RWPE2 (cell line): ENCODE measurements around the gene EMILIN1.

Source experiments
- ATAC-seq: fragments of 200-7000 bp; cut with Tn5 transposase; 3 replicates; pipeline ENCODE4 v1.9.1; 2021; ENCODE audit warnings: low read depth
- DNase-seq: peaks from one replicate; pipeline ENCODE4 v3.0.0-alpha.2; 2020; ENCODE audit warnings: low spot score
- H3K27ac ChIP-seq: fragments of 450-650 bp; 2 replicates; pipeline ENCODE4 v1.5.1; 2017; ENCODE audit warnings: mild to moderate bottlenecking; ENCODE audit not compliant: poor library complexity, severe bottlenecking
- H3K27me3 ChIP-seq: fragments of 250-450 bp; sonication (Bioruptor Pico); 2 replicates; pipeline ENCODE4 v1.5.1; 2021; ENCODE audit warnings: mild to moderate bottlenecking, moderate library complexity; ENCODE audit not compliant: insufficient read depth, poor library complexity, severe bottlenecking
- H3K36me3 ChIP-seq: fragments of 250-450 bp; sonication (Bioruptor Pico); 2 replicates; pipeline ENCODE4 v1.5.1; 2020; ENCODE audit warnings: low read depth, mild to moderate bottlenecking, moderate library complexity
- H3K4me1 ChIP-seq: fragments of 250-450 bp; sonication (Bioruptor Pico); 2 replicates; pipeline ENCODE4 v1.5.1; 2021; ENCODE audit warnings: mild to moderate bottlenecking, moderate library complexity; ENCODE audit not compliant: insufficient read depth, poor library complexity, severe bottlenecking
- H3K4me3 ChIP-seq: fragments of 250-450 bp; sonication (Bioruptor Pico); 2 replicates; pipeline ENCODE4 v1.5.1; 2021; ENCODE audit warnings: mild to moderate bottlenecking, moderate library complexity; ENCODE audit not compliant: severe bottlenecking
- H3K9me3 ChIP-seq: fragments of 250-450 bp; sonication (Bioruptor Pico); 2 replicates; pipeline ENCODE4 v1.5.1; 2021; ENCODE audit warnings: mild to moderate bottlenecking, moderate library complexity; ENCODE audit not compliant: severe bottlenecking
- TF ChIP-seq, protein P1 (sequence below): fragments of 450-650 bp; IDR thresholded peaks from one replicate; pipeline ENCODE4 v1.5.1; 2017; ENCODE audit warnings: mild to moderate bottlenecking, moderate library complexity; ENCODE audit not compliant: poor library complexity, severe bottlenecking

EMILIN1 gene

DNA sequence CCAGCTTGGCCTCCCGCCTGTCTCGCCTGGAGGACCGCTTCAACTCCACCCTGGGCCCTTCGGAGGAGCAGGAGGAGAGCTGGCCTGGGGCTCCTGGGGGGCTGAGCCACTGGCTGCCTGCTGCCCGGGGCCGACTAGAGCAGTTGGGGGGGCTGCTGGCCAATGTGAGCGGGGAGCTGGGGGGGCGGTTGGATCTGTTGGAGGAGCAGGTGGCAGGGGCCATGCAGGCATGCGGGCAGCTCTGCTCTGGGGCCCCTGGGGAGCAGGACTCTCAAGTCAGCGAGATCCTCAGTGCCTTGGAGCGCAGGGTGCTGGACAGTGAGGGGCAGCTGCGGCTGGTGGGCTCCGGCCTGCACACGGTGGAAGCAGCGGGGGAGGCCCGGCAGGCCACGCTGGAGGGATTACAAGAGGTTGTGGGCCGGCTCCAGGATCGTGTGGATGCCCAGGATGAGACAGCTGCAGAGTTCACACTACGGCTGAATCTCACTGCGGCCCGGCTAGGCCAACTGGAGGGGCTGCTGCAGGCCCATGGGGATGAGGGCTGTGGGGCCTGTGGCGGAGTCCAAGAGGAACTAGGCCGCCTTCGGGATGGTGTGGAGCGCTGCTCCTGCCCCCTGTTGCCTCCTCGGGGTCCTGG, 4.5 kb downstream of the EMILIN1 start:
- Histone ChIP-seq H3K4me1 (peaks cover 4% of the 10 kb centered on the region), H3K27me3 (no peaks in the 10 kb centered on the region), H3K36me3 (no peaks in the 10 kb centered on the region), H3K27ac (no peak overlapping the region), H3K4me3 (no peak overlapping the region), H3K9me3 (no peaks in the 10 kb centered on the region)
- DNase-seq (no peak), ATAC-seq (no peak)
- TF ChIP-seq, protein P1, sequence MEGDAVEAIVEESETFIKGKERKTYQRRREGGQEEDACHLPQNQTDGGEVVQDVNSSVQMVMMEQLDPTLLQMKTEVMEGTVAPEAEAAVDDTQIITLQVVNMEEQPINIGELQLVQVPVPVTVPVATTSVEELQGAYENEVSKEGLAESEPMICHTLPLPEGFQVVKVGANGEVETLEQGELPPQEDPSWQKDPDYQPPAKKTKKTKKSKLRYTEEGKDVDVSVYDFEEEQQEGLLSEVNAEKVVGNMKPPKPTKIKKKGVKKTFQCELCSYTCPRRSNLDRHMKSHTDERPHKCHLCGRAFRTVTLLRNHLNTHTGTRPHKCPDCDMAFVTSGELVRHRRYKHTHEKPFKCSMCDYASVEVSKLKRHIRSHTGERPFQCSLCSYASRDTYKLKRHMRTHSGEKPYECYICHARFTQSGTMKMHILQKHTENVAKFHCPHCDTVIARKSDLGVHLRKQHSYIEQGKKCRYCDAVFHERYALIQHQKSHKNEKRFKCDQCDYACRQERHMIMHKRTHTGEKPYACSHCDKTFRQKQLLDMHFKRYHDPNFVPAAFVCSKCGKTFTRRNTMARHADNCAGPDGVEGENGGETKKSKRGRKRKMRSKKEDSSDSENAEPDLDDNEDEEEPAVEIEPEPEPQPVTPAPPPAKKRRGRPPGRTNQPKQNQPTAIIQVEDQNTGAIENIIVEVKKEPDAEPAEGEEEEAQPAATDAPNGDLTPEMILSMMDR: no peak

DNA sequence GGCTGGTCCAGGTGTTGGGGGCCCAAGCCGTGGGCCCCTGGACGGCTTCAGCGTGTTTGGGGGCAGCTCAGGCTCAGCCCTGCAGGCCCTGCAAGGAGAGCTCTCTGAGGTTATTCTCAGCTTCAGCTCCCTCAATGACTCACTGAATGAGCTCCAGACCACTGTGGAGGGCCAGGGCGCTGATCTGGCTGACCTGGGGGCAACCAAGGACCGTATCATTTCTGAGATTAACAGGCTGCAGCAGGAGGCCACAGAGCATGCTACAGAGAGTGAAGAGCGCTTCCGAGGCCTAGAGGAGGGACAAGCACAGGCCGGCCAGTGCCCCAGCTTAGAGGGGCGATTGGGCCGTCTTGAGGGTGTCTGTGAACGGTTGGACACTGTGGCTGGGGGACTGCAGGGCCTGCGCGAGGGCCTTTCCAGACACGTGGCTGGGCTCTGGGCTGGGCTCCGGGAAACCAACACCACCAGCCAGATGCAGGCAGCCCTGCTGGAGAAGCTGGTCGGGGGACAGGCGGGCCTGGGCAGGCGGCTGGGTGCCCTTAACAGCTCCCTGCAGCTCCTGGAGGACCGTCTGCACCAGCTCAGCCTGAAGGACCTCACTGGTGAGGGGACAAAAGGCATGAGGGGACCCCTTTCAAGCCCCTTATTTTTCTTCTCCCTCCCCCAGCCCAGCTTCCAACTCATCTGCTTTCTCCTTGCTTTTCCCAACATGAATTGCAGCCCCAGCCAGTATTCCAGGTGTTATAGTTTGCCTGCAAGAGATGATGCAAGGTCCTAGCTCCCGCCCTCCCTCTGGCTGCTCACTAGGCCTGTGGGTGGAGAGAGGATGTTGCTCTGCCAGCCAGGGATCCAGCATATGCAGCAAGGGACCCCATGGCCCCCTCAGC, 5.2 kb downstream of the EMILIN1 start:
- Histone ChIP-seq H3K9me3 (no peaks in the 10 kb centered on the region), H3K4me3 (no peak overlapping the region), H3K36me3 (no peaks in the 10 kb centered on the region), H3K27ac (no peak overlapping the region), H3K27me3 (no peaks in the 10 kb centered on the region), H3K4me1 (peaks cover 4% of the 10 kb centered on the region)
- ATAC-seq (no peak), DNase-seq (no peak)
- TF ChIP-seq, protein P1: no peak

DNA sequence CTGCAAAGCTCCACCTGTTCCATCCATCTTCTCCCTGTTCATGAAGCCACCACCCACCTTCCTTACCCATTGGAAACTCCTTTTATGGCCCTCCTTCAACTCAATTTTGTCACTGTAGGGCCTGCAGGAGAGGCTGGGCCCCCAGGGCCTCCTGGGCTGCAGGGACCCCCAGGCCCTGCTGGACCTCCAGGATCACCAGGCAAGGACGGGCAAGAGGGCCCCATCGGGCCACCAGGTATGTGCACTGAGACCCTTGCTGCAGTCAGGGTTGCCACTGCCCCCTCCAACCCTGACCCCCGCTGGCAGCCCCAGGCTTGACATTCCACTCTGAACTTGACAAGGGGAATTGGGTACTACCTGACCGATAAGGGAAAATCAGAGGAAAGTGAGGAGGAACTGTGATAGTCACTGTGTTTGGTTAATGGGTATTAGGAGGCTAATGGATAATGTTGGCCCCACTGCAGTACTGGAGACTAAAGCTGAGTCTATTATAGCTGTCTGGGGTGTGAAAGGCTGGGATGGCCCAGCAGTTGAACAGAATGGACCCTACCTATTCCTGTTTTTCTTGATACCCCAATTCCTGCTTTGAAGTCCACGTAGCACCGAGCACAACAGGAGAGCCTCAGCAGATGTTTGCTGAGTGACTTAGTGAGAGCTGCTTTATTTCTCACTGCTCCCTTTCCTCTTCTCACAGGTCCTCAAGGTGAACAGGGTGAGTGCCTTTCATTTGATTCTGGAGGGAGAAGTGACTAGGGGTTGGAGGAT, 6.1 kb downstream of the EMILIN1 start:
- H3K9me3 ChIP-seq: no peaks in the 10 kb centered on the region
- DNase-seq (no peak), ATAC-seq (no peak)
- no peaks in the 10 kb centered on the region for H3K27me3 ChIP-seq
- peaks cover 4% of the 10 kb centered on the region for H3K4me1 ChIP-seq
- TF ChIP-seq, protein P1: no peak
- H3K36me3 ChIP-seq: no peaks in the 10 kb centered on the region
- H3K27ac ChIP-seq: no peak overlapping the region
- H3K4me3 ChIP-seq: no peak overlapping the region

DNA sequence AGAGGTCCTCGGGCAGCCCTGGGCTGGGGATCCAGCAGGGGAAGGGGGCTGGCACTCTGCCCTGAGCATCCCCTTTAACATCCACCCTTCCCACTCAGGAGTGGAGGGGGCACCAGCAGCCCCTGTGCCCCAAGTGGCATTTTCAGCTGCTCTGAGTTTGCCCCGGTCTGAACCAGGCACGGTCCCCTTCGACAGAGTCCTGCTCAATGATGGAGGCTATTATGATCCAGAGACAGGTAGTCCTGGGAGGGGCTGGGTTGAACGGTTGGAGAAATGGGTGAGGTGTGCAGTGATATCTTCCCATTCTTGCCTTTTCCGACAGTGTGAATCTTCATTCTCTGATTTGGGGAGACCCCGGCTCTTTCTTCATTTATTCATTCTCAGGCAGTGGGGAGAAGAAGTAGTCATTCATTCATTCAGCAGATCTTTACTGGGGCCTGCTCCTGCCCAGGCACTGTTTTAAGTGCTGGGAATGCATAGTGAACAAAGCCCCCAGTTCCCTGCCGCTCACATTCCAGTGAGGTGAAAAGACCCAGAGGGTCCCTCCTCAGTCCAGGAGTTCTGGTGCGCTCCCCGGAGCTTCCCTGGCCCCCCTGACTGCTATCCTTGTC, 6.8 kb downstream of the EMILIN1 start:
- Histone ChIP-seq H3K4me3 (peak overlapping the region; percentile 53), H3K36me3 (no peaks in the 10 kb centered on the region), H3K4me1 (peaks cover 4% of the 10 kb centered on the region), H3K9me3 (no peaks in the 10 kb centered on the region), H3K27me3 (no peaks in the 10 kb centered on the region), H3K27ac (peak overlapping the region; percentile 47)
- TF ChIP-seq, protein P1: no peak
- ATAC-seq (no peak), DNase-seq (no peak)
